DOHH2 (cell line): ENCODE measurements around the gene HOXB13.
"Not testable (repeated sequence)": the region's sequence is repeated elsewhere in the genome, so short reads cannot be mapped to it uniquely, and the experiment has no call there.

ENCODE experiments used
- EZH2phosphoT487 ChIP-seq: fragments of 200-600 bp; sonication (generic); IDR thresholded peaks from 2 replicates; pipeline ENCODE4 v1.6.1; 2017; ENCODE audit warnings: borderline replicate concordance, mild to moderate bottlenecking, antibody characterized with exemption, low read length, moderate library complexity, mixed read lengths
- TF ChIP-seq, protein P1 (sequence below): fragments of 200-600 bp; sonication (generic); IDR thresholded peaks from one replicate; pipeline ENCODE4 v1.5.1; 2014; ENCODE audit warnings: antibody characterized with exemption, mild to moderate bottlenecking, low read depth, low read length; ENCODE audit not compliant: poor library complexity, severe bottlenecking

- TF ChIP-seq, protein P1, sequence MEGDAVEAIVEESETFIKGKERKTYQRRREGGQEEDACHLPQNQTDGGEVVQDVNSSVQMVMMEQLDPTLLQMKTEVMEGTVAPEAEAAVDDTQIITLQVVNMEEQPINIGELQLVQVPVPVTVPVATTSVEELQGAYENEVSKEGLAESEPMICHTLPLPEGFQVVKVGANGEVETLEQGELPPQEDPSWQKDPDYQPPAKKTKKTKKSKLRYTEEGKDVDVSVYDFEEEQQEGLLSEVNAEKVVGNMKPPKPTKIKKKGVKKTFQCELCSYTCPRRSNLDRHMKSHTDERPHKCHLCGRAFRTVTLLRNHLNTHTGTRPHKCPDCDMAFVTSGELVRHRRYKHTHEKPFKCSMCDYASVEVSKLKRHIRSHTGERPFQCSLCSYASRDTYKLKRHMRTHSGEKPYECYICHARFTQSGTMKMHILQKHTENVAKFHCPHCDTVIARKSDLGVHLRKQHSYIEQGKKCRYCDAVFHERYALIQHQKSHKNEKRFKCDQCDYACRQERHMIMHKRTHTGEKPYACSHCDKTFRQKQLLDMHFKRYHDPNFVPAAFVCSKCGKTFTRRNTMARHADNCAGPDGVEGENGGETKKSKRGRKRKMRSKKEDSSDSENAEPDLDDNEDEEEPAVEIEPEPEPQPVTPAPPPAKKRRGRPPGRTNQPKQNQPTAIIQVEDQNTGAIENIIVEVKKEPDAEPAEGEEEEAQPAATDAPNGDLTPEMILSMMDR = not testable (repeated sequence)
- not testable (repeated sequence) for TF ChIP-seq EZH2phosphoT487
Measured at GRCh38 chr17:48716549-48716948, 12.0 kb downstream of the HOXB13 start.
